HK-2 (cell line): ENCODE data around the gene AHI1.
"Not testable (repeated sequence)": the region's sequence is repeated elsewhere in the genome, so short reads cannot be mapped to it uniquely, and the experiment has no call there.

Experiments
- DNase-seq: peaks from one replicate; pipeline ENCODE4 v3.0.0-alpha.2; 2018; ENCODE audit not compliant: unreplicated experiment

The AHI1 gene

DNA sequence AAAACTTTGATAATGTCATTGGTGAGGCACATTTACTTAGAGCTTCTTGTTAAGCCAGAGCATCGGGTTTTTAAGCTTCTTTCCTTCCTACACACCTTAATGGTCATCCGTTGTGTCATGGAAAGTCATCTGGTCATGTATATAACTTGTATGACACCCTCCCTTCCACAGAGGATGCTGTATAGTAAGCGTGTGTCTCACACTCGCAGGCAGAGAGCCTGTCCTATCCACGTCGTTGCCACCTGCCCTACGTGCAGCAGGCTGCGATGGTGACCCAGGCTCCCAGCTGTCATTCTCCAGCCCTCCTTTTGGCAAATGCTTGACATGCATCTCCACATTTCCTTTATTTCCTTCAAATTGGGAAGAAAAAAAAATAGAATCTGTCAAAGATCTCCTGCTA, 230.9 kb downstream of the AHI1 start:
- DNase-seq = no peak

DNA sequence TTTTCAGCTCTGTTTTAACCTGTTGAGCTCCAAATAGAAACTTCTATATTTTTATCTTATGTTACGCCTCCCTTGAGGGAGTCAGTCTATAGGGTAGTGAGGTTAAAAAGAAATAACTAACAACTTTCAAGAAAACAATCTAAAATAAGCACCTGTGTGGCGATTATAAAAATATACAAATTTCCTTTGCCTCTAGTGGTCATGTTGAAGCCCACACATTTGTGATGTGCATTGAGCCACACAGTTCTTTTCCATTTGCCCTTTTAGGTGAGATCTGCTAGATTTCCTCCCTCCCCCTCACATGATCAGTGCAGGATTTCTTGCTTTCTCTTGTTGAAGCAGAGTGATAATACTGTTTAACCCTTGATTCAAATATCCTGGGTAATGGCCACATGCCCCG, 232.3 kb downstream of the AHI1 start:
- no peak for DNase-seq

DNA sequence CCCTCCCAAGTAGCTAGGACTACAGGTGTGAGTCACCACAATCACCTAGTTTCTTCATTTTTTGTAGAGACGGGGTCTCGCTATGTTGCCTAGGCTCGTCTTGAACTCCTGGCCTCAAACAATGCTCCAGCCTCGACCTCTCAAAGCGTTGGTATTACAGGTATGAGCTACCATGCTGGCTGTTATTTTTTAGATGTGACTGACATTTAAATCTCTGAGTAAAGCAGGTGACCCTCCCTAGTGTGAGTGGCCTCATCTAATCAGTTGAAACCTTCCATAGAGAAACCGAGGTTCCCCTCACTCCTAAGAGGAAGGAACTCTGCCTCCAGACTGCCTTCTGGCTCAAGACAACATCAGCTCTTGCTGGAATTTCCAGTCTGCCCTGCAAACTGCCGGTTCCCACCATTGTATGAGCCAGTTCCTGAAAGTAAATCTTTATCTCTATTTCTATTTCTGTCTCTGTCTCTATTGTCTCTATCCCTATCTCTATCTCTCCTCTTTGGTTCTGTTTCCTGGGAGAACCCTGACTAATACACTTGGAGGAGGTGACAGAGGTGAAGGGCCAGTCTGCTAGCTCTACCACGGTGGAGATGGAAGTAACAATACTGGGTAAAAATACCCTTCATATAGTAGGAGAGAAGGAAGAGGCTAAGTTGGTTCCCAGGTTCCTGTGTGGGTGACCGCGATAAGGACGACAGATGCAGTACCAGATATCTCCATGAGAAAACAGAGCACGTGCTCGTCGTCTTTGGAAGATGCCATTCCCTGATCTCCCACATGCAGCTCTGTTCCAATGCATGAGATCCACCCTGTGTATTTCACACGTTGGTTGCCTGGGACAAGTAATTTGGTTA, 235.4 kb downstream of the AHI1 start:
- DNase-seq = no peak

DNA sequence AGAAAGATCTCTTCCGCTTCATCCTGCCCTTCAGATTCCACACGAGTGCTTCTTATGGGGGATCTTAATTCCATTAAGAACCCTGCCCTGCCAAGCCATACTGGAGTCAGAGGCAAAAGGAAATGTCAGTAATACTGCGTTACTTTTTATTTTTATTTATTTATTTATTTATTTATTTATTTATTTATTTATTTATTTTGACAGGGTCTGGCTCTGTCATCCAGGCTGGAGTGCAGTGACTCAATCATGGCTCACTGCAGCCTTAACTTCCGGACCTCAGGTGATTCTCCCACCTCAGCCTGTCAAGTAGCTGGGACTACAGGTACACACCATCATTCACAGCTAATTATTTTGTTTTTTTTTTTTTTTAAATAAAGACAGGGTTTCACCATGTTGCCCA, 236.9 kb downstream of the AHI1 start:
- DNase-seq = no peak

- DNase-seq = no peak
Measured at GRCh38 chr6:135258970-135259369, 238.6 kb downstream of the AHI1 start.

DNA sequence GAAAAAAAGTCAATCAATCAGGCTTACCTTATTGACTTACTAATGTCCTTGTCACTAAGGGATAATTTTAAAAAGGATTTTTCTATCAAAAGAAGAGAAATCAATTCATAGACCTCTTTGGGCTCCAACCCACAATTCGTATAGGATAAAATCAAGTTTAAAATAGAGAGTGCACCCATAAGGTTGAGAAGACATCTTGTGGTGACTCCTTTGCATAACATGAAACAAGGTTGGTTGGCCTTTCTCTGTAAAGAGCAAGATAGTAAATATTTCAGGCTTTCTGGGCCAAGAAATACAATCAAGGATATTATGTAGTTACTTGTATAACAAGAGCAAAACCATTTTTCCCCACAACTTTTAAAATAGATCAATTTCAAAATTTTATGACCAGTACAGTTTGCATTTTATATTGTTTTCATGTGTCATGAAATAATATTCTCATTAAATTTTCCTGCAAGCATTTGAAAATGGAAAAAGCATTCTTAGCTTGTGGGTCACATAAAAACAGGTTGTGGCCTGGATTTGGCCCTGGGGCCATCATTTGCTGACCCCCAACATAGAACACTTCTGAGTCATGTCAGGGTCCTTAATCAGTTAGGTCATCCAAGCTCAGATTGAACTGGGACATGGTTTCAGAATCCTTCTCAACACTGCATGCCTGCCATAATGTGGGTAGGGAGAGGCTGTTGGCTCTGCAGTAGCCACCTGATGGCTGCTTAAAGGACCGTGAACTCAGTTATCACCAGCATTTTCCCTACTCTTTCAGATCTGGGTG, 239.7 kb downstream of the AHI1 start:
- DNase-seq = no peak

GRCh38 chr6:135256866-135257265, 240.7 kb downstream of the AHI1 start:
- DNase-seq = no peak

GRCh38 chr6:135254471-135254870, 243.1 kb downstream of the AHI1 start:
- no peak for DNase-seq

DNA sequence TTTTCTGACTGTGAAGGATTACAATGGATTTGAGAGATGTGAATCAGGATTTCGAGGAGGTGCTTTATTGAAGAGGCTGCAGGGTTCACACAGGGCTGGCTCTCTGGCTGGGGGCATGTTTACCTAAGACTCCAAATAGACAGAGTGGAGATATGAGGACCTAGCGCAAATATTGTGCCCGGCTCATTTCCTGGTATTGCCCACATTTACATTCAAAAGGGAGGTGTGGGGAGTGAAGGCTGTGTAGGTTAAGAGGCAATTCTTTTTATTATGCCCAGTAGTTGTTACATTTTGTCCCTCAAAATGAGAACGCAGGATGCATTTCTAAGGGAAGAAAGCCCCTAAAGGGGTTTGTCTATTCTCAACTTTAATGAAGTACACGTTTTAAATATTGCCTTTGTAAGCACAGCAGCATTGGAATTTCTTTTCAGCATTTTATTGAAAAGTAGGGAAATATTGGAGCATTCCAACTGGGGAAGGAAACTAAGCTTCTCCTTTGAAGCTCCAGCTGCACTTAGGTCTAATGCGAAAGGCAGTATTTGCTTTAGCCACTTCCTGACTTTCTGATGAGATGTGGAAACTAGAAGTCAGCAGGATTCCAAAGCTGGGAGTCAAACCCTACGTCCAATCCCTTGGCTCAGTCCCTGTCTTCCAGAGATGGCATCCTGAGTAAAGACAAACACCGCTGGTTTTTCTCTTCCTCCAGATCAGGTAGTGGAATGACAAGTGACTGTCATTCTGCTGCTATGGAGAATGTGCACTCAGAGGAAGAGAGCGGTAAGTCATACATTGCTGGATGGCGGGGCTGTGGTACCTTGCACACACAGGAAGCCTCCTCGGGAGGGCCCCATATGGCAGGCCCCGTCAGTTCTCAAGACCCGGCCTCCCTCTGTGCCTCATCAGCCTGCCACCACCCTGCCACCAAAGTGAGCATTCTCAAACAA, 245.8 kb downstream of the AHI1 start:
- DNase-seq = no peak

GRCh38 chr6:135250751-135251497, 246.6 kb downstream of the AHI1 start:
- DNase-seq = no peak

DNA sequence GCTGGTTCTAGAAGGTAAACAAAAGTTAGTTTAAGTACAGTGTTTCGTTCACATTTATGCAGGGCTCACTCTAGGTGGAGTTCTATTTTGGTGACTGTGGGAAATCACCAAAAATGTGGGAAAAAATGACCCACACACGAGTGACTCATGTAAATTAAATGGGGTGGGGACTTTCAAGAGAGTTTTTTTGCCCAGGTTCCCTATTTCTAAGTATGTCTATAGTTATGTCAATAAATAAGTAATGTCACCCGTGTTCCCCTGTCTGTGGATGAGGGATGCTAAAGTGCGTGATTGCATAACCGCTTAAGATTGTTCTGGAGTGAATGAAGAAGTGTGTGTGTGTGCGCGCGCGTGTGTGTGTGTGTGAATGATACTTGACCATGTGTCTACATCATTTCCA, 247.3 kb downstream of the AHI1 start:
- DNase-seq = no peak

DNA sequence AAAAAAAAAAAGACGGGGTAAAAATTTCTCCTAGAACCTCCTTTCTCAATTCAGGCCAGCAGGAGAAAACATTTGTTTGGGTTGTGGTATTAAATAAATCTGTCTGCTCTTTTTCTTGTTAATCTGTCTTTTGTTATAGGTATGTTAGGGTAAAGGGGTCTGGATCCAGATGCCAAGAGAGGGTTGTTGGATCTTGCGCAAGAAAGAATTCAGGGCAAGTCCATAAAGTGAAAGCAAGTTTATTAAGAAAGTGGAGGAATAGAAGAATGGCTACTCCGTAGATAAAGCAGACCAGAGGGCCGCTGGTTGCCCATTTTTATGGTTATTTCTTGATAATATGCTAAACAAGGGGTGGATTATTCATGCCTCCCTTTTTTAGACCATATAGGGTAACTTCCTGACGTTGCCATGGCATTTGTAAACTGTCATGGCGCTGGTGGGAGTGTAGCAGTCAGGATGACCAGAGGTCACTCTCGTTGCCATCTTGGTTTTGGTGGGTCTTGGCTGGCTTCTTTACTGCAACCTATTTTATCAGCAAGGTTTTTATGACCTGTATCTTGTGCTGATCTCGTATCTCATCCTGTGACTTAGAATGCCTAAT, 251.0 kb downstream of the AHI1 start:
- DNase-seq = not testable (repeated sequence)

DNA sequence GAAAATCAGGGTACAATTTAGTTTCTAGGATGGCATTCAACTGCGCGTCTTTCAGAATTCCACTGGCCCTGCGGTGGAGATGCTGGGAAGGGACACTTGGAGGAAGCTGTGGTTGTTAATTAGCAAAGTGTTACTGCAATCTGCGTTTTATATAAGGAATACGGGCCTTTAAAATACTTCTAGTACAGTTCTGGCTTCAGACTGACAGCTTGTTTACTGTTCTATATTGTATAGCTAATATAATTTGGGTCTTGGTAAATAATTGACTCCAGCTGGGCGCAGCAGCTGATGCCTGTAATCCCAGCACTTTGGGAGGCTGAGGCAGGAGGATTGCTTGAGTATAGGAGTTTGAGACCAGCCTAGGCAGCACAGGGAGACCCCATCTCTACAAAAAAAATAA, 252.7 kb downstream of the AHI1 start:
- no peak for DNase-seq

DNA sequence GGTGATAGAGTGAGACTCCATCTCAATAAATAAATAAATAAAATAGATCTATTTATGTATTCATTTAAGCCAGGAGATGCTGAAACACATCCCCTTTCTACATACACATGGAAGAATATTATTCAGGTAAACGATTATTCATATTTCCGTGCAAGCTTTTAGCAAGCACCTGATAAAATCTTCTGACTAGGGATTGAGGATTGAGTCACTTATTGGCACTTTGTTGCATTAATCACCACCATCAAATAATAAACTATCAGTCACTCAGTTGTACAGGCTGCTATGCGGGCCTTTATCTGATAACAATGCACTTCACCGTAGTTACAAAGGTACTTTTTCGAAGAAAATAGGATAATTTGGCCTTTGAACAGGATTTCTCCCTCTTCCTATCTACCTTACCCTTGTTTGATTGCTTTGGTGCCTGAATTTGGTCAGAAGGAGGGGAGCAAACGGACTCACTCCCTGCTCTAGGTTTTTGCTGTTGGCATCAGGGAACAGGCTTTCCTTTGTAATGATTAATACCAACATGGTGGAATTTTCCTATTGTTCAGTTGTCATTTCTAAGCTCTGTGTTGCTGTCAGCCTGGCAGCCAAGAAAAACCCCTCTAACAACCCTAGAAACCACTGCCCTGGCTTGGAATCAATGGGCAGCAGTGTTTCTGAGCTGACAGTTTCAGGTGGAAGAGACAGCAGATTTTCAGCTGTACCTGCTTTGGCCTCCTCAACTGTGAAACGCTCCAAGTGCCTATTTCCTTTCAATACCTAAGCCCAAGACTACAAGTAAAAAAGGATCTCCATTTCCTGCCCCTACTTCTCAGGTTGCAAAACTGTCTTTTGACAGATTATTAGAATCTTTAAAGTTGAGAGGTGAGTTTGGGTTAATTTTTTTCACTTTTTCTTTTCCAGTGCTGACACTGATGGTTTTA, 253.4 kb downstream of the AHI1 start:
- DNase-seq = no peak

DNA sequence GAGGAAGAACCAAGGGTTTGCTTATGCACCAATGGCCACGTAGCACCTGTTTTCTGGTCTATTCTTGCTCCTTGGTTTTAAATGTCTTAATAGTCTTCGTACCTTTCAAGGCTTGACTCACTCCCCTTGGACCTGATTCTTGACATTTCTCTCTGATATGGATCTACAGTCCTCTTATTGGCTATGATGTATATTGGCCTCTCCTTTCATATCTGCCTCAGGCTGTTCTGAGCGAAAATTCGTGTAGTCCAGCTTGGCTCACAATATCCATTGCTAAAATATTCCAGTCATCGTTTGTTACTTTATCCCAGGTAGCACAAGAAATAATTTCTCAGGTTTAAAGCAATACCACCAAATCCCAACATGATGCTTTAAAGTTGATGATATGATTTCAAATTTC, 256.8 kb downstream of the AHI1 start:
- no peak for DNase-seq

DNA sequence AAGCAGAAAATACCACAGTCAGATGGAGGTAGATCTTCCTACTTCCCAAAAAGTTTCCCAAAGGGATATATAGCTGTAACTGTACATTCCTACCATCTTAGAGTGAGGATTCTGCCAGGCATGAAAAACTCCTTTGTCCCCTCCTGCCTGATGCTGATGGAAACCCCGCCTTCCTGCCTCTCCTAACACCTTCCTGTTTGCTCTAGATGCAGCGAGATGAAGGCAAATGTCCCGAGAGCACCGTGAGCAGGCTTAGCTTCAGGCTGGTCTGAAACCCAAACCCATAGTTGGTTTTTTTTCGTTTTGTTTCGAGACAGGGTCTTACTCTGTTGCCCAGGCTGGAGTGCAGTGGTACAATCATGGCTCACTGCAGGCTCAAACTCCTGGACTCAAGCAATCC, 260.8 kb downstream of the AHI1 start:
- DNase-seq = no peak

DNA sequence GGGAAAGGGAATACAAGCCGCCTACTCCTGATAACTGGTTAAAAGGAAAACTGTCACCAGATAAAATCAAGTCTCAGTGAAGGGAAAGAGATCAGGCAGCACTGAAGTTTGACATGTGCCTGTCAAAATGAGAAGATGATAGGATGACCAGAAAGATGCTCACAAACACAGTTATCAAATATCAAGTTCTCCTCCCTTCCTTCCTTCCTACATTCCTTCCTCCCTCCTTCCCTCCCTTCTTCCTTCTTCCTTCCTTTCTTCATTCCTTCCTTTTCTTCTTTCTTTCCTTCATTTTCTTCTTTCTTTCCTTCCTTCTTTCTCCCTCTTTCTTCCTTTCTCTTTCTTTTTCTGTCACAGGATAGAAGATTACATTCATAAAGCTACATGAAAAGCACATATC, 261.2 kb downstream of the AHI1 start:
- no peak for DNase-seq

DNA sequence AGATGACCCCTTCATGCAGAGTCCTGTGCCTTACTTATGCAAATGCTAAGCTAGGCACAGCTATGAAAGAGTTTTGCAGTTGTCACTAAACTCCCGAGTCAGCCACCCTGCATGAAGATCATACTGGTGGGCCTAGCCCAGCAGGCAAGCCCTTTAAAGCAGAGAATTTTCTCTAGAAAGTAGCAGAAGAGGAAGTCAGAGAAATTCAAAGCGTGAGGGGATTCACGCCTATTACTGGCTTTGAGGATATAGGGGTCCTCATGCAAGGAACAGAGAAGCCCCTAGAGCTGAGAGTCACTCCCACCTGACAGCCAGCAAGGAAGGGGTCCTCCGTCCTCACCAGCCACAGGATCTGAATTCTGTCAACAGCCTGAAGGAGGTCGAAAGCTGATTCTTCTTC, 261.8 kb downstream of the AHI1 start:
- DNase-seq = no peak

DNA sequence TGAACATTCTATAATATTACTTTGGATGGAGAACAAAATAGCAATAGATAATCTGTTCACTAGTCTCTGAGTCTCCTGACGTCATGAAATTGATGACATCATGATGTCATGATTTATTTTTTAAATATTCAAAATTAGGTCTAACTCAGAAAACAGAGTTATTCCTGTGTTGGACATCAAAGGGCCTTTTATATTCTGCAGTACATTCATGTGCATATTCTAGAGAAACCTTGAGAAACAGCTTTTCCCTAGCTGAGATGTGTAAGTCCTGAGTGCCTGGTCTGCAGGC, 263.1 kb downstream of the AHI1 start:
- no peak for DNase-seq
